HepG2 (cell line): Measurements from ENCODE around the gene MPI. TPM values are rescaled to one million over a fixed set of nuclear protein-coding genes. Genes with fewer than 3 reads are reported as not detected.

Source experiments
- AGO2 ChIP-seq: fragments of 200-400 bp; formaldehyde crosslinking; optimal IDR thresholded peaks from 2 replicates; pipeline ENCODE3; 2017; ENCODE audit warnings: mild to moderate bottlenecking, low read depth, low read length, moderate library complexity
- CBX5 ChIP-seq: sonication (generic); formaldehyde crosslinking; IDR thresholded peaks from 2 replicates; pipeline ENCODE4 v1.4.0; 2020; ENCODE audit warnings: missing genetic modification reagents, borderline replicate concordance
- CREB1 ChIP-seq, 2 experiments: fragments of 450-650 bp in 1 of 2; IDR thresholded peaks; 2 replicates each; pipeline ENCODE4 v1.6.1; 2016 to 2017; ENCODE audit warnings: control low read depth in 1 of 2, mild to moderate bottlenecking in 1 of 2, missing compliant biosample characterization in 1 of 2, missing genetic modification characterization in 1 of 2
- JUN ChIP-seq: sonication (generic); formaldehyde crosslinking; IDR thresholded peaks from 2 replicates; pipeline ENCODE4 v1.4.0; 2020; ENCODE audit warnings: mild to moderate bottlenecking, missing genetic modification reagents
- MZF1 ChIP-seq: sonication (generic); formaldehyde crosslinking; IDR thresholded peaks from 2 replicates; pipeline ENCODE4 v1.8.1; 2023; ENCODE audit warnings: mild to moderate bottlenecking, missing genetic modification reagents, borderline replicate concordance
- NONO ChIP-seq, 2 experiments: fragments of 450-650 bp in 1 of 2; sonication (generic) in 1 of 2; formaldehyde crosslinking in 1 of 2; IDR thresholded peaks in 1 of 2; conservative IDR thresholded peaks in 1 of 2; 2 replicates each; pipeline versions ENCODE4 v1.6.1 to v1.8.0; 2017 to 2022; ENCODE audit warnings: mild to moderate bottlenecking in 1 of 2, missing genetic modification reagents in 1 of 2, moderate library complexity in 1 of 2
- PBX3 ChIP-seq: sonication (generic); formaldehyde crosslinking; IDR thresholded peaks from 2 replicates; pipeline ENCODE4 v1.8.1; 2023; ENCODE audit warnings: missing genetic modification reagents, inconsistent platforms, borderline replicate concordance
- POLR2AphosphoS5 ChIP-seq: IDR thresholded peaks from 2 replicates; pipeline ENCODE4 v1.6.1; 2012; ENCODE audit warnings: low read depth, low read length
- REL ChIP-seq: sonication (generic); formaldehyde crosslinking; conservative IDR thresholded peaks from 2 replicates; pipeline ENCODE4 v1.8.0; 2022; ENCODE audit warnings: mild to moderate bottlenecking, missing genetic modification reagents, moderate library complexity
- ZBTB4 ChIP-seq: sonication (generic); formaldehyde crosslinking; IDR thresholded peaks from 2 replicates; pipeline ENCODE4 v1.4.0; 2020; ENCODE audit warnings: missing genetic modification reagents, mild to moderate bottlenecking, borderline replicate concordance
- ZFY ChIP-seq: sonication (generic); formaldehyde crosslinking; IDR thresholded peaks from 2 replicates; pipeline ENCODE4 v1.4.0; 2020; ENCODE audit warnings: missing genetic modification reagents
- ZNF234 ChIP-seq: sonication (generic); formaldehyde crosslinking; conservative IDR thresholded peaks from 2 replicates; pipeline ENCODE4 v1.5.1; 2020; ENCODE audit warnings: mild to moderate bottlenecking, missing genetic modification reagents
- ZNF235 ChIP-seq: sonication (generic); formaldehyde crosslinking; IDR thresholded peaks from 2 replicates; pipeline ENCODE4 v1.8.1; 2023; ENCODE audit warnings: mild to moderate bottlenecking, missing genetic modification reagents, borderline replicate concordance
- ZNF318 ChIP-seq: sonication (generic); formaldehyde crosslinking; IDR thresholded peaks from 2 replicates; pipeline ENCODE4 v1.4.0; 2020; ENCODE audit warnings: mild to moderate bottlenecking, missing genetic modification reagents
- polyA plus RNA-seq, 8 experiments: library from polyadenylated mRNA; depleted of rRNA in 3 of 8; stranded (reverse) in 7 of 8; unstranded in 1 of 8; fragments of >200 nt; fragmentation: Illumina TruSeq in 4 of 8; extraction: Trizol in 4 of 8; gene quantifications; 2 replicates each; pipeline versions ENCODE4 v1.2.1 to v1.2.3, GENCODE V29; 2011 to 2016; ENCODE audit warnings: low read depth in 4 of 8, missing spikeins in 1 of 8, mixed read lengths in 1 of 8; ENCODE audit not compliant: insufficient read depth in 1 of 8
- total RNA-seq, 5 experiments: library from RNA; depleted of rRNA; stranded (reverse); fragments of >200 nt; fragmentation: Illumina TruSeq; extraction: Trizol; gene quantifications; 2 replicates each; pipeline ENCODE4 v1.2.3, GENCODE V29; 2016; ENCODE audit warnings: low read depth in 1 of 5

The MPI gene
- total and polyA plus RNA-seq, 2 of the 13 experiments (the other 11 are each of a cell fraction or from before 2014, with no cell fraction given), result 36.9 to 63.5 TPM

- TF ChIP-seq ZNF318 (no peak; the same call in 1 of the 2 replicates), CREB1 (IDR thresholded peaks at IDR 0.05) (peak; percentile 91), CREB1 (CRISPR knock-in tag; IDR thresholded peaks at IDR 0.05) (peak; percentile 88), ZNF234 (CRISPR knock-in tag) (no peak), PBX3 (CRISPR knock-in tag) (no peak), ZFY (CRISPR knock-in tag) (peak; percentile 98), CBX5 (CRISPR knock-in tag) (no peak), JUN (CRISPR knock-in tag) (0 out of 2 replicates have a peak, but pooled peaks have one; percentile 53), REL (no peak), AGO2 (peak; percentile 77), POLR2AphosphoS5 (peak; percentile 79), ZNF235 (CRISPR knock-in tag) (no peak), ZBTB4 (CRISPR knock-in tag) (no peak), NONO (IDR thresholded peaks at IDR 0.05) (no peak), NONO (CRISPR knock-in tag; conservative IDR thresholded peaks at IDR 0.05) (0 out of 2 replicates have a peak, but pooled peaks have one; percentile 43), MZF1 (CRISPR knock-in tag) (no peak)
These were observed 16.6 kb upstream of the MPI start, which contains the start of gene SCAMP2 (continued) for GRCh38 chr15:74873036-74873755.
